HepG2 (cell line): ENCODE results near the gene SH3D21. TPM values are rescaled to one million over a fixed set of nuclear protein-coding genes. Genes with fewer than 3 reads are reported as not detected.

ENCODE experiments used
- AFF4 ChIP-seq: sonication (generic); formaldehyde crosslinking; IDR thresholded peaks from 2 replicates; pipeline ENCODE4 v1.4.0; 2020; ENCODE audit warnings: missing genetic modification reagents
- AKNA ChIP-seq: sonication (generic); formaldehyde crosslinking; IDR thresholded peaks from 2 replicates; pipeline ENCODE4 v1.4.0; 2020; ENCODE audit warnings: missing genetic modification reagents, borderline replicate concordance
- CENPX ChIP-seq: sonication (generic); formaldehyde crosslinking; IDR thresholded peaks from 2 replicates; pipeline ENCODE4 v1.9.0; 2021; ENCODE audit warnings: mild to moderate bottlenecking, missing genetic modification reagents, moderate library complexity
- CHD2 ChIP-seq: IDR thresholded peaks from 2 replicates; pipeline ENCODE4 v1.6.1; 2011; ENCODE audit warnings: low read depth, low read length, improper control_type of control experiment
- HOMEZ ChIP-seq: IDR thresholded peaks from 2 replicates; pipeline ENCODE4 v1.6.1; 2016; ENCODE audit warnings: low read depth
- KLF6 ChIP-seq: IDR thresholded peaks from 2 replicates; pipeline ENCODE4 v1.8.0; 2016; ENCODE audit warnings: missing biosample characterization, missing genetic modification reagents
- MBD4 ChIP-seq: IDR thresholded peaks from 2 replicates; pipeline ENCODE4 v1.6.1; 2012; ENCODE audit warnings: low read length, inconsistent platforms, borderline replicate concordance
- RELA ChIP-seq: sonication (generic); formaldehyde crosslinking; IDR thresholded peaks from 2 replicates; pipeline ENCODE4 v1.4.0; 2020; ENCODE audit warnings: missing genetic modification reagents
- STAG1 ChIP-seq: sonication (generic); formaldehyde crosslinking; IDR thresholded peaks from 2 replicates; pipeline ENCODE4 v1.4.0; 2020; ENCODE audit warnings: missing genetic modification reagents
- YEATS4 ChIP-seq: sonication (generic); formaldehyde crosslinking; IDR thresholded peaks from 2 replicates; pipeline ENCODE4 v1.4.0; 2020; ENCODE audit warnings: missing genetic modification reagents, borderline replicate concordance
- ZBTB20 ChIP-seq: sonication (generic); formaldehyde crosslinking; IDR thresholded peaks from 2 replicates; pipeline ENCODE4 v1.8.1; 2023; ENCODE audit warnings: missing genetic modification reagents, low read depth, mild to moderate bottlenecking, borderline replicate concordance
- ZFY ChIP-seq: sonication (generic); formaldehyde crosslinking; IDR thresholded peaks from 2 replicates; pipeline ENCODE4 v1.4.0; 2020; ENCODE audit warnings: missing genetic modification reagents
- ZNF354B ChIP-seq: sonication (generic); formaldehyde crosslinking; IDR thresholded peaks from 2 replicates; pipeline ENCODE4 v1.8.0; 2022; ENCODE audit warnings: mild to moderate bottlenecking, missing genetic modification reagents
- ZNF564 ChIP-seq: sonication (generic); formaldehyde crosslinking; IDR thresholded peaks from 2 replicates; pipeline ENCODE4 v1.8.1; 2023; ENCODE audit warnings: mild to moderate bottlenecking, missing genetic modification reagents
- ZNF615 ChIP-seq: sonication (generic); formaldehyde crosslinking; IDR thresholded peaks from 2 replicates; pipeline ENCODE4 v1.5.0; 2020; ENCODE audit warnings: mild to moderate bottlenecking, missing genetic modification reagents, borderline replicate concordance
- ZNF749 ChIP-seq: sonication (generic); formaldehyde crosslinking; IDR thresholded peaks from 2 replicates; pipeline ENCODE4 v1.8.0; 2022; ENCODE audit warnings: mild to moderate bottlenecking, missing genetic modification reagents, moderate library complexity, borderline replicate concordance
- ZNF816 ChIP-seq: sonication (generic); formaldehyde crosslinking; IDR thresholded peaks from 2 replicates; pipeline ENCODE4 v1.8.0; 2022; ENCODE audit warnings: missing genetic modification reagents, mild to moderate bottlenecking, borderline replicate concordance
- ZSCAN20 ChIP-seq: sonication (generic); formaldehyde crosslinking; IDR thresholded peaks from 2 replicates; pipeline ENCODE4 v1.4.0; 2020; ENCODE audit warnings: missing genetic modification reagents, mild to moderate bottlenecking, borderline replicate concordance
- polyA plus RNA-seq, 8 experiments: library from polyadenylated mRNA; depleted of rRNA in 3 of 8; stranded (reverse) in 7 of 8; unstranded in 1 of 8; fragments of >200 nt; fragmentation: Illumina TruSeq in 4 of 8; extraction: Trizol in 4 of 8; gene quantifications; 2 replicates each; pipeline versions ENCODE4 v1.2.1 to v1.2.3, GENCODE V29; 2011 to 2016; ENCODE audit warnings: low read depth in 4 of 8, missing spikeins in 1 of 8, mixed read lengths in 1 of 8; ENCODE audit not compliant: insufficient read depth in 1 of 8
- total RNA-seq, 5 experiments: library from RNA; depleted of rRNA; stranded (reverse); fragments of >200 nt; fragmentation: Illumina TruSeq; extraction: Trizol; gene quantifications; 2 replicates each; pipeline ENCODE4 v1.2.3, GENCODE V29; 2016; ENCODE audit warnings: low read depth in 1 of 5
- TF ChIP-seq, protein P1 (sequence below): sonication (generic); formaldehyde crosslinking; IDR thresholded peaks from 2 replicates; pipeline ENCODE4 v1.5.0; 2020; ENCODE audit warnings: missing genetic modification reagents

SH3D21 gene
- total and polyA plus RNA-seq, 2 of the 13 experiments (the other 11 are each of a cell fraction or from before 2014, with no cell fraction given) = 5.1 to 8.6 TPM

DNA sequence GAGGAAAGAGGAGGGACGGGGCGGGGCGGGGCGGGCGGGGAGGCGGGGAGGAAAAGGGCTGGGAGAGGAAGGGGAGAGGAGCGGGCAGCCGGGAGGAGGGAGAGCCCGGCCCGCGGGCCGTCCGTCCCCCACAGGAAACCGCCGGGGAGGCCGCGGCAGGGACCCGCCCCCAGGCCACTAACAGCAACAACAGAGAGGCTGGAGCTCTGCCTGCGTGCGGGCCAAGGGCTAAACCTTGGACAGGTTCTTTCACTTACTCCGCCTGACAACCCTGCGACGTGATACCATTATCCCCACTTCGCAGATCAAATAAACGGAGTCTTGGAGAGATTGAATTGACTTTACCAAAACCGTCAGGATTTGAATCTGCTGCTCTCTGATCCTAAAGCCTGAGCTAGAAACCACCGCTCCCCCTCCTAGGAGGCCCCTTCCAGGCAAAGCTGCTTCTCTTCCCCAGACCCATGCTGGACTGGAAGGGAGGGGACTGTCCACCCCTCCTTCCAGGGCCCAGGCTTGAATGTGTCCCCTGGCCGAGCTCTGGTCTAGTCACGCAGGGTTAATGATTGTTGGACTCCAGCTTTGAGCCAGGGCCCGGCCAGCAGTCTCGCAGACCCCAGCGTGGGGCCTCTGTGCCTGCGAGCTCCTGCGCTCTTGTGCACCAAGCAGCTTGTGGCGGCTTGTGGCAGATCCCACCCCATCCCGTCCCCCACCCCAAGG, 17.6 kb downstream of the SH3D21 start, which contains the start of gene EVA1B (continued):
- TF ChIP-seq ZNF564 (CRISPR knock-in tag) (no peak), YEATS4 (peak; percentile 33; the same call in 1 of the 2 replicates), KLF6 (CRISPR knock-in tag) (peak; percentile 60; the same call in 1 of the 2 replicates), CENPX (no peak), ZNF615 (CRISPR knock-in tag) (no peak), ZNF354B (CRISPR knock-in tag) (no peak), HOMEZ (no peak), ZNF816 (CRISPR knock-in tag) (no peak; the same call in 1 of the 2 replicates), CHD2 (no peak), RELA (CRISPR knock-in tag) (no peak), ZSCAN20 (peak; percentile 12; the same call in 1 of the 2 replicates), ZFY (CRISPR knock-in tag) (peak; percentile 75), MBD4 (no peak), STAG1 (peak; percentile 15; the same call in 1 of the 2 replicates), ZBTB20 (CRISPR knock-in tag) (no peak), ZNF749 (CRISPR knock-in tag) (no peak), AKNA (no peak), AFF4 (CRISPR knock-in tag) (no peak)
- TF ChIP-seq, protein P1, sequence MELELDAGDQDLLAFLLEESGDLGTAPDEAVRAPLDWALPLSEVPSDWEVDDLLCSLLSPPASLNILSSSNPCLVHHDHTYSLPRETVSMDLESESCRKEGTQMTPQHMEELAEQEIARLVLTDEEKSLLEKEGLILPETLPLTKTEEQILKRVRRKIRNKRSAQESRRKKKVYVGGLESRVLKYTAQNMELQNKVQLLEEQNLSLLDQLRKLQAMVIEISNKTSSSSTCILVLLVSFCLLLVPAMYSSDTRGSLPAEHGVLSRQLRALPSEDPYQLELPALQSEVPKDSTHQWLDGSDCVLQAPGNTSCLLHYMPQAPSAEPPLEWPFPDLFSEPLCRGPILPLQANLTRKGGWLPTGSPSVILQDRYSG = no peak
